ENCODE data around the gene DSPP. TPM values are rescaled to one million over a fixed set of nuclear protein-coding genes. Genes with fewer than 3 reads are reported as not detected.

DSPP gene
- total RNA-seq: not detected
- long read RNA-seq: 0 reads

GRCh38 chr4:87608229-87608628 is at the start of gene DSPP:
Gene DSPP, plus strand, starts transcription at chr4:87608529. Its CDS starts 2,380 bp downstream, at chr4:87610909.
- TF ChIP-seq CTCF (IDR thresholded peaks at IDR 0.05) (no peak), POLR2A (IDR thresholded peaks at IDR 0.05) (no peak)
- Histone ChIP-seq H3K4me3 (no peak within 1 kb of the TSS), H3K36me3 (no peaks in the 10 kb centered on the region), H3K9me3 (no peaks in the 10 kb centered on the region), H3K27me3 (no peaks in the 10 kb centered on the region), H3K4me1 (no peaks in the 10 kb centered on the region), H3K27ac (no peak within 1 kb of the TSS)
- intact Hi-C loops (cut with DNase I): no loop called here
- WGBS (ENCODE audit: insufficient coverage, low coverage, low lambda C conversion rate, missing lambda C conversion rate): 59% methylated on average over 4 of the region's 4 CpGs
- no peak for DNase-seq
- ATAC-seq: no peak

DNA sequence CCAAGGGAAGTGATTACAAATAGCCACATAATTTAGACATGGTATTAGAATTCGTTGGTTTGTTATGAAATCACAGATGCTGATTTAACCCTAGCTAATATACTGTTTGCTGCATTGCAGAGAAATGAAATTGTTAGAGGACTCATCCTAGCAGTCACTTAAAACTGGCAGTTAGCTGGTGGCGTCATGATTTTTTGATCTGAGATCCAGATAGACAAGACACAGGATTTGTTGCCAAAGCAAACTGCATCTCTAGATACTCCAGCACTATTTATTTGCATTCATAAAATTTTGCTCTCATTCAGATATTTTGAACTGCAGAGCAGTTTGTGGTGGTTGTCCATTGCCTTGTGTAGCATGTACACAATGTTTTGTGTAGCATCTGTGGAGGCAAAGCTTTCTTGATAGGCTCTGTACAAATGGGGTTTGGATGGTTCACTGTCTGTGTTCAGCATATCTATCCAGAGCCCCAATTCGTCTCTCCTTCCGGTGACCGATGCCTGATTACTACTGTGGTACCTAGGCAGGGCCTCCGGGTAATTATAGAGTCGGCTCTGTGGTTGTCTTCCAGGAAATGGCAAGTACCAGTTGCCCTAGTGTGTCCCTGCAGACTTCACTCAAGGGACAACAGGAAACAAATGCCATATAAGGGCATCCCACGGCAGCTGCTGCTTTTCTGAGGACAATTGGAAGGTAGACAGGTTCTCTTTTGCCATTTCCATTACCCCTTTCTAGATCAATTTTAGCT is 49.1 kb upstream of the DSPP start:
- Histone ChIP-seq H3K9me3 (no peaks in the 10 kb centered on the region), H3K4me1 (no peaks in the 10 kb centered on the region), H3K27ac (no peak overlapping the region), H3K4me3 (no peak overlapping the region), H3K36me3 (no peaks in the 10 kb centered on the region), H3K27me3 (no peaks in the 10 kb centered on the region)
- intact Hi-C loops (cut with DNase I): no loop called here
- ATAC-seq (peak in 2 of 4 donors; percentile 25), DNase-seq (no peak)
- TF ChIP-seq POLR2A (IDR thresholded peaks at IDR 0.05) (no peak), CTCF (IDR thresholded peaks at IDR 0.05) (no peak)
- 44% methylated on average over 3 of the region's 8 CpGs for WGBS (ENCODE audit: insufficient coverage, low coverage, low lambda C conversion rate, missing lambda C conversion rate)

DNA sequence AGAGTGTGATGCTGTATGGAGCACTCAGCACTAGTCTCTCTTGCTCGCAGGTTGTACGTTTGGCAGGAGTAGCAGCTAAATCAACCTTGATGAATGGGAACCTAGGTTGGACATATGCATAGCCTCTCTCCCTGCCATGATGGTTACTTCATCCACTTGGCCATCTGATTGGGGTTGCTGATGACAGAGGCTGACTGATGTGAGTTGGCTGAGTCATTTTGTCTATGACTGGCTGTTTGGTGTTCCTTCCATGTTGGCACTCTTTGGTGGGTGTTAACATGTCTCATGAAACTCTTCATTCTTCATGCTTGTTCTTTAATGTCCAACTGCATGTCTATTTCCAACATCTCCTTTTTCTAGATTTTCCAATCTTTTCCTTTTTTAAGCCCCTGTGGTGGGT is 47.5 kb upstream of the DSPP start:
- Histone ChIP-seq H3K4me1 (no peaks in the 10 kb centered on the region), H3K27me3 (no peaks in the 10 kb centered on the region), H3K36me3 (no peaks in the 10 kb centered on the region), H3K27ac (no peak overlapping the region), H3K9me3 (no peaks in the 10 kb centered on the region), H3K4me3 (no peak overlapping the region)
- TF ChIP-seq POLR2A (IDR thresholded peaks at IDR 0.05): no peak
- intact Hi-C loops (cut with DNase I): no loop called here
- 93% methylated on average over 2 of the region's 2 CpGs for WGBS (ENCODE audit: insufficient coverage, low coverage, low lambda C conversion rate, missing lambda C conversion rate)
- DNase-seq: no peak
- no peak for ATAC-seq

DNA sequence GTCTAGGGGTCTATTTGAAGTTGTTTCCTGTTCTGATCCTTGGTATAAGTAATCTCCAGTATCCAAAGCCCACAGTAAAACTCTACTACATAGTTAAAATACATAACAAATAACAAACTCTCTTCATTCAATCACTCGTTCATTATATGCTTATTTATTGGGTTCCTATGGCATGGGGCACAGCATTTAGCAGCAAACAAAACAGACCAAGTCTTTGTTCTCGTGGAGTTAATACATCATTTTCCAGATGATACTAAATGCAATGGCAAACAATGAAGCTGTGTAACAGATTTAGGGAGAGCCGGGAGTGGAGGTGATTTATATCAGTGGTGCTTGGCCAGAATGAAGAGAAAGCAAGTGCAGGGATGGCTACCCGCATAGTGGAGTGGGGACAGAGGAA is 42.6 kb upstream of the DSPP start:
- WGBS (ENCODE audit: insufficient coverage, low coverage, low lambda C conversion rate, missing lambda C conversion rate): 82% methylated on average over 4 of the region's 4 CpGs
- no peaks in the 10 kb centered on the region for H3K27me3 ChIP-seq
- TF ChIP-seq POLR2A (IDR thresholded peaks at IDR 0.05) (no peak), CTCF (IDR thresholded peaks at IDR 0.05) (no peak)
- DNase-seq: no peak
- H3K4me3 ChIP-seq: no peak overlapping the region
- no peak overlapping the region for H3K27ac ChIP-seq
- ATAC-seq: no peak
- intact Hi-C loops (cut with DNase I): no loop called here
- no peaks in the 10 kb centered on the region for H3K36me3 ChIP-seq
- no peaks in the 10 kb centered on the region for H3K4me1 ChIP-seq
- H3K9me3 ChIP-seq: no peaks in the 10 kb centered on the region

GRCh38 chr4:87566276-87566675 is 42.1 kb upstream of the DSPP start:
- H3K4me1 ChIP-seq: no peaks in the 10 kb centered on the region
- intact Hi-C loops (cut with DNase I): no loop called here
- no peak for ATAC-seq

More at GRCh38 chr4:87566276-87566675, 42.1 kb upstream of the DSPP start:
- H3K4me3 ChIP-seq: no peak overlapping the region
- H3K27ac ChIP-seq: no peak overlapping the region
- no peaks in the 10 kb centered on the region for H3K27me3 ChIP-seq
- no peak for DNase-seq
- TF ChIP-seq POLR2A (IDR thresholded peaks at IDR 0.05): no peak
- no peak for TF ChIP-seq CTCF (IDR thresholded peaks at IDR 0.05)
- no peaks in the 10 kb centered on the region for H3K36me3 ChIP-seq
- WGBS (ENCODE audit: insufficient coverage, low coverage, low lambda C conversion rate, missing lambda C conversion rate): 28% methylated on average over 2 of the region's 2 CpGs
- no peaks in the 10 kb centered on the region for H3K9me3 ChIP-seq

Data from right lobe of liver (tissue), 6 donors.